Activated naive CD8-positive, alpha-beta T cell treated with anti-CD3 and anti-CD28 coated beads, Interleukin-2, amount 50 U/mL, for 24 hours (primary cell): ENCODE data around the gene FCN3.
A peak's percentile ranks its signal among the peaks of the same experiment; 100 is the strongest.
"Not testable (repeated sequence)": the region's sequence is repeated elsewhere in the genome, so short reads cannot be mapped to it uniquely, and the experiment has no call there.

Experiments
- ATAC-seq: fragments of 150-1000 bp; cut with Tn5 transposase; one replicate; pipeline ENCODE4 v1.10.0; 2021
- DNase-seq: peaks from one replicate; pipeline ENCODE4 v3.0.0; 2021
- H3K27ac Mint-ChIP-seq: one replicate; pipeline ENCODE4 v1.8.0; 2021; ENCODE audit warnings: mild to moderate bottlenecking, mixed read lengths
- H3K27me3 Mint-ChIP-seq: one replicate; pipeline ENCODE4 v1.8.0; 2021; ENCODE audit warnings: mixed read lengths
- H3K36me3 Mint-ChIP-seq: one replicate; pipeline ENCODE4 v1.8.0; 2021; ENCODE audit warnings: low read depth, mixed read lengths
- H3K4me1 Mint-ChIP-seq: one replicate; pipeline ENCODE4 v1.8.0; 2021; ENCODE audit warnings: mixed read lengths
- H3K4me3 Mint-ChIP-seq: one replicate; pipeline ENCODE4 v1.8.0; 2021; ENCODE audit warnings: mild to moderate bottlenecking, moderate library complexity, mixed read lengths
- H3K9me3 Mint-ChIP-seq: one replicate; pipeline ENCODE4 v1.8.0; 2021; ENCODE audit warnings: mixed read lengths

FCN3 gene

DNA sequence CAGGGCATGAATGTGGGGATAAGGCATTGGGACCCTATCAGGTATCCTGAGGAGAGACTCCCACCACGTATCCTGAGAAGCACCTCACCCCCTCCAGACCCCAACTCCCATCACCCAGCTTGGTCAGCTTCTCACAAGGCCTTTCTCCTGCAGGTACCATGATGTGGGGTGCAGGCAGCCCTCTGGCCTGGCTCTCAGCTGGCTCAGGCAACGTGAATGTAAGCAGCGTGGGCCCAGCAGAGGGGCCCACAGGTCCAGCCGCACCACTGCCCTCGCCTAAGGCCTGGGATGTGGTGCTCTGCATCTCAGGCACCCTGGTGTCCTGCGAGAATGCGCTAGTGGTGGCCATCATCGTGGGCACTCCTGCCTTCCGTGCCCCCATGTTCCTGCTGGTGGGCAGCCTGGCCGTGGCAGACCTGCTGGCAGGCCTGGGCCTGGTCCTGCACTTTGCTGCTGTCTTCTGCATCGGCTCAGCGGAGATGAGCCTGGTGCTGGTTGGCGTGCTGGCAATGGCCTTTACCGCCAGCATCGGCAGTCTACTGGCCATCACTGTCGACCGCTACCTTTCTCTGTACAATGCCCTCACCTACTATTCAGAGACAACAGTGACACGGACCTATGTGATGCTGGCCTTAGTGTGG is 19.1 kb upstream of the FCN3 start:
- ATAC-seq, result no peak
- H3K27ac Mint-ChIP-seq, result no peak overlapping the region

DNA sequence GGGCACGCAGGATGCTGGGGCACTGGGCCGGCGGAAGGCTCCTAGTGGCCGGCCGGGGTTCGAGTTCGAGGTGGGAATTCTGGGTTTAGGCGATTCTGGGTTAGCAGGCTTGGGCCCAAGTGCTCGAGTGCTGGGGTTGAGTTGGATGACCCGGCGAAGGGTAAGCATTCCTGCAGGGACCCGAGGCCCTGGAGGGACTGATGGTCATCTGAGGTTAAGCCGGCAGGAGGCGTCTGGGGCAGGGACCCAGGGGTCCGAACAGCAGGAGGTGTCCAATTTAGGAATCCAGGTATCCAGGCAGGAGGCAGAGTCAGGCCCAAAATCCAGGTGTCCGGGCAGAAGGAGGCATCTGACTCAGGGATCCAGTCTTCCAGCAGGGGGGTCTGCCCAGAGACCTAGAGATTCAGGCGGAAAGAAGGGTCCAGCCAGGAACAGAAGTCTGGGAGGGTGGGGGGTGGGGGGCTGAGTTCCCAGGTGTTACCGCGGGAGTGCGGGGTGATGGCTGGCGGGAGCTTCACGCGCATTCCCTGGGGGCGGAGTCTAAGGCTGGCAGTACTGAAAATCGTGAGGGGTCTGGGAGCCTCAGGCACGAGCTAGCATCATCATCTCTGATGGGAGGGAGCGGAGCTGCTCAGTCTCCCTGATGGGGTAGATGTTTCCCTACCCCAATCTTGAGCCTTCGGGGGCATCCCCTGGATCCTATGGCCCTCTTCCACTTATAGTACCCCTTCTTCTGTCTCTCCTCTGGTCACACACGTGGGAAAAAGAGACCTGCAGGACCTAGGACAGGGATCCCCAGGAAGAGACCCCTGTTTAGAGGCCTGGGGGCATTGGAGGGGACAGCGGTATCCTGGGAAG is 18.4 kb upstream of the FCN3 start:
- Mint-ChIP-seq H3K27me3 (no peaks in the 10 kb centered on the region), H3K36me3 (no peaks in the 10 kb centered on the region), H3K4me1 (peaks cover 11% of the 10 kb centered on the region), H3K27ac (peak overlapping the region; percentile 70), H3K4me3 (peak overlapping the region; percentile 81), H3K9me3 (no peaks in the 10 kb centered on the region)
- peak; percentile 25 for DNase-seq
- ATAC-seq, result no peak

More for the DNA sequence above, 19.1 kb upstream of the FCN3 start:
- peaks cover 11% of the 10 kb centered on the region for H3K4me1 Mint-ChIP-seq
- DNase-seq, result no peak
- H3K9me3 Mint-ChIP-seq, result no peaks in the 10 kb centered on the region
- no peaks in the 10 kb centered on the region for H3K27me3 Mint-ChIP-seq
- peak overlapping the region; percentile 81 for H3K4me3 Mint-ChIP-seq
- no peaks in the 10 kb centered on the region for H3K36me3 Mint-ChIP-seq

DNA sequence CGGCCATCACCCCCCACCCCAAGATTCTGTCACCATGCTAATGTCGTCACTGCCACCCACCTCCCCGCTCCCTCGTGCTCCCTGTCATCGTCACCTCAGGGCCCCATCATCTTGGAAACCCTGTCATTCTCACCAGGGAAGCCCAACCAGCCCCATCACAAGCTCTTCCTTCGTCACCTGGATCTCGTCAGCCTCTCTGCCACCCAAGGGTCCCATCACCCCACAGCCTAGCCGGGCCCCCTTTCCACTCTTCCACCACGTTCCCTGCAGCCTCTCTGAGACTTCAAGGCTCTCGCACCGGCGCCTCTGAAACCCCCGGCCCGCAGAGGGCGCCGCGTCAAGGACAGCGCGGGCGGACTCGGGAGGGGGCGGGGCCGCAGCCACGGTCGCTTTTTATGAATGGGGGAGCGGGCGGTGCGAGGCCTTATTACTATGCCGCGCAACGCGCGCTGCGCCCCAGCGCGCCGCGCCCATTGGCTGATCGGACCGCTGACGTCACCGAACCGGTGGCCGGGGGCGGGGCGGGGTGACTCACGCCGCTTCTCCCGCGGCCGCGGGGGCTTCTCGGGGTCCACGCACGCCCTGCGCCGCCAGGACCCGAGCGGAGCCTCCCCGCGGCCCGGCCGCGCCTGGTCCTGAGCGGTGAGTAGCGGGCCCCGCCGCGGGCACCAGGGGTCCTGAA is 17.6 kb upstream of the FCN3 start, which contains the start of gene GPR3:
TSS of gene GPR3 (plus strand) at position 527 of the 682 bp plus-strand sequence. CDS start 1,177 bp downstream, outside the sequence.
- H3K4me1 Mint-ChIP-seq, result peaks cover 11% of the 10 kb centered on the region
- peak within 1 kb of the TSS; percentile 81 for H3K4me3 Mint-ChIP-seq
- peak; percentile 95 for DNase-seq
- H3K27me3 Mint-ChIP-seq, result no peaks in the 10 kb centered on the region
- peak within 1 kb of the TSS; percentile 88 for H3K27ac Mint-ChIP-seq
- H3K36me3 Mint-ChIP-seq, result no peaks in the 10 kb centered on the region
- H3K9me3 Mint-ChIP-seq, result no peaks in the 10 kb centered on the region
- ATAC-seq, result peak; percentile 92

DNA sequence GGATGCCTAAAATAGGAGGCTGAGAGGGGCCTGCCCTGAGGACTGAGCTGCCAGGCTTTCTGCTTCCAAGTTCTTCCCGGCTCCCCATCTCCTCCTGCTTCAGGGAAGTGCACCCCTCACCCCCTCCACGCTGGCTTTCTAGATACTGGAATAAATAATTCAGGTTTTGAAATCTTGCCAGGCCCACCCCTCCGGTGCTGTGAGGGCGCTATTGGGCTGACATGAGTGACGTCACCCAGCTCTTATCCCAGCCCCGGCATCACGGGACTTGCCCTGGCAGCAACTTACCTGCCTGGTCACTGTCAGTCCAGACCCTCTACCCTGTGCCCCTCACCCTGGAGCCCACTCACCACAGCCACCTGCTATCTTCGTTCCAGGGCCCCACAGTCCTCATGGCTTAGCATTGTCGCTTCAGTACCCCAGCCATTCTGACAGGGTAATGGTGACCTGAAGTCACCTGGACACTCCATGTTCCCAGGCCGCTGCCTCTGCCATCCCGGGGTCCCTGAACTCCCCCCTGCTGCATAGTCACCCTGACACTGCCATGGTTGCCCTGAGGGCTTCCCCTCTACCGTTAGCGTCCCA is 17.0 kb upstream of the FCN3 start:
- no peak for ATAC-seq
- peak; percentile 33 for DNase-seq
- Mint-ChIP-seq H3K4me1 (peaks cover 11% of the 10 kb centered on the region), H3K9me3 (no peaks in the 10 kb centered on the region), H3K27me3 (no peaks in the 10 kb centered on the region), H3K36me3 (no peaks in the 10 kb centered on the region), H3K4me3 (peak overlapping the region; percentile 81), H3K27ac (peak overlapping the region; percentile 88)

DNA sequence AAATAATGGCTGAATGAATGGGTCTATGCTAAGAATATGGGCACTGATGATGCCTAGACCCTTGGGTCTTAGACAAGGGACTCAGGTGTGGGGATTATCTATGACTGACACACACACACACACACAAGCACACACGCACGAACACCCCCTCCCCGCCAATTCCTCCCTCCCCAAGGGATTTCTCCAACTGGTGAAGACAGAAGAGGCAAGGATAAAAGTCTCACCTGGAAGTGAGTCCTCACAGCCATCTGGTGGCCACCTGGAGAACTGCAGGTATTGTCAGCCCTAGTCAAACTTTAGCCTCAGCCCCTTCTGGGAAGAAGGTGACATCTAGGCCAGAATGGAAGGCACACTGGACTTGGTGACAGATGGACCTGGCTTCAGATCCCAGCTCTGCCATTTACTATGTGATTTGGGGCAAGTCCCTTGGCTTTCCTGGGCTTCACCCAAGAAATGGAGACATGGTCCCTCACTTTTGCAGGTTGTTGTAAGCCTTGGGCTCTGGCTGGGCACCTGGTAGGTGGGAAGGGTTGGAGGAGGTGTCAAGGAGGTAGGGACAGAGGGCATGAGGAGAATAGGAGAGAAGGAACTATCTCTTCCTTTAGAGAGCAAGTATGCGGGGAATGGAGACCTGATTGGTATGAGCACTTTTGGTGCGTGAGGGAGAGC is 13.8 kb upstream of the FCN3 start:
- Mint-ChIP-seq H3K27me3 (no peaks in the 10 kb centered on the region), H3K9me3 (no peaks in the 10 kb centered on the region), H3K4me3 (no peak overlapping the region), H3K4me1 (peaks cover 9% of the 10 kb centered on the region), H3K27ac (peak overlapping the region; percentile 52), H3K36me3 (no peaks in the 10 kb centered on the region)
- ATAC-seq (no peak), DNase-seq (peak; percentile 81)

DNA sequence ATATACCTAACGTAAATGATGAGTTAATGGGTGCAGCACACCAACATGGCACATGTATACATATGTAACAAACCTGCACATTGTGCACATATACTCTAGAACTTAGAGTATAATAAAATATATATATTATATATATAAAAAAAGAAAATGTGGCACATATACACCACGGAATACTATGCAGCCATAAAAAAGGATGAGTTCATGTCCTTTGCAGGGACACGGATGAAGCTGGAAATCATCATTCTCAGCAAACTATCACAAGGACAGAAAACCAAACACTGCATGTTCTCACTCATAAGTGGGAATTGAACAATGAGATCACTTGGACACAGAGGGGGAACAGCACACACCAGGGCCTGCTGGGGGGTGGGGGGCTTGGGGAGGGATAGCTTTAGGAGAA is 10.2 kb upstream of the FCN3 start:
- H3K36me3 Mint-ChIP-seq, H3K27me3 Mint-ChIP-seq, DNase-seq, H3K4me1 Mint-ChIP-seq, ATAC-seq, H3K4me3 Mint-ChIP-seq, H3K9me3 Mint-ChIP-seq, H3K27ac Mint-ChIP-seq: not testable (repeated sequence)

DNA sequence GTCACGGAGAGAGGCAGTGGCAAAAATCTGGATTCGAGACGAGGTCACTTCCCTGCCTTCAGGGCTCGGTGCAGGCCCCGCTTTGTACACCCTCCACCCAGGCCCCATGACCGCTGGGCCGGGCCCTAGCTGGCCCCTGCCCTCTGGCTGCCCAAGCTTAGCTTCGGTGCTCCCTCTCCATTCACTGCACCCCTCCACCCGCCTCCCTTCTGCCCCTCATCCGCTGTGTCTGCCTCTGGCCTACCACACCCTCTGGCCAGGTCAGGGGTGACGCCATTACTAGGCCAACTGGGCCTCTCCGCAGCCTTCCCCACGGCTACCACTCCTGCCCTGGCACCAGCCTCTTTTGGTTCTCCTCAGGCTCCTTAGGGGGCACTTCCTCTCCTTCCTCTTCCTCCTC is 9.0 kb upstream of the FCN3 start:
- no peaks in the 10 kb centered on the region for H3K9me3 Mint-ChIP-seq
- H3K4me1 Mint-ChIP-seq, result peaks cover 2% of the 10 kb centered on the region

DNA sequence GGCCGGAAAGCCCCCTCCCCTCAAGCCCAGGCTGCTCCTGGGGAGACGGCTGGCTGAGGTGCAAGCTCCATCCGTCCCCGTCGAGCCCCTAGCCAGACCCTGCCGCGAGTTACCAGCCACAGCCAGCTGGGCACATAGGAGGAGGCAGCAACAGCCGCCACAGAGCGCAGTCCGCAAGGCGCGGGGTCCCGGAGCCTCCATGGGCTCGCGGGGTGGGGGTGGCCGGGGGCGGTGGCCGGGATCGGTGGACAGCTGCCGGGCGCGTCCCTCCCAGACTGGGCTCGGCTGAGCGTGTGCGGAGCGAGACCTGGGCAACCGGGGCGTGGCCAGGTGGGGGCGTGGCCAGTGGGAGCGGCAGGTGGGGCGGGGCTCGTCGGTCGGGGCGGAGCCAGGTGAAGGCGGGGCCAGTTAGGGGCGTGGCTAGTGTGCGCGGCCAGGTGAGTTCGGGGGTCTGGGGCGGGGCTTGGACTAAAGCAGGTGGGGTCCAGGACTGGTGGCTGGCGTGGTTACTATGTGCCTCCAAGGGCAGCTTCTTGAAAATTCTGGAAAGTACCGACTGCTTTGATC is 8.5 kb upstream of the FCN3 start, which contains the start of gene CD164L2:
TSS of gene CD164L2 (minus strand) at position 295 of the 567 bp plus-strand sequence. CDS start at position 201, 94 bp downstream.
- Mint-ChIP-seq H3K36me3 (no peaks in the 10 kb centered on the region), H3K27me3 (no peaks in the 10 kb centered on the region), H3K4me1 (peaks cover 2% of the 10 kb centered on the region), H3K9me3 (no peaks in the 10 kb centered on the region), H3K4me3 (no peak within 1 kb of the TSS), H3K27ac (no peak within 1 kb of the TSS)
- ATAC-seq (no peak), DNase-seq (peak; percentile 64)

More for the DNA sequence above, 9.0 kb upstream of the FCN3 start:
- DNase-seq, result no peak
- Mint-ChIP-seq H3K27me3 (no peaks in the 10 kb centered on the region), H3K27ac (no peak overlapping the region), H3K36me3 (no peaks in the 10 kb centered on the region), H3K4me3 (no peak overlapping the region)
- no peak for ATAC-seq

DNA sequence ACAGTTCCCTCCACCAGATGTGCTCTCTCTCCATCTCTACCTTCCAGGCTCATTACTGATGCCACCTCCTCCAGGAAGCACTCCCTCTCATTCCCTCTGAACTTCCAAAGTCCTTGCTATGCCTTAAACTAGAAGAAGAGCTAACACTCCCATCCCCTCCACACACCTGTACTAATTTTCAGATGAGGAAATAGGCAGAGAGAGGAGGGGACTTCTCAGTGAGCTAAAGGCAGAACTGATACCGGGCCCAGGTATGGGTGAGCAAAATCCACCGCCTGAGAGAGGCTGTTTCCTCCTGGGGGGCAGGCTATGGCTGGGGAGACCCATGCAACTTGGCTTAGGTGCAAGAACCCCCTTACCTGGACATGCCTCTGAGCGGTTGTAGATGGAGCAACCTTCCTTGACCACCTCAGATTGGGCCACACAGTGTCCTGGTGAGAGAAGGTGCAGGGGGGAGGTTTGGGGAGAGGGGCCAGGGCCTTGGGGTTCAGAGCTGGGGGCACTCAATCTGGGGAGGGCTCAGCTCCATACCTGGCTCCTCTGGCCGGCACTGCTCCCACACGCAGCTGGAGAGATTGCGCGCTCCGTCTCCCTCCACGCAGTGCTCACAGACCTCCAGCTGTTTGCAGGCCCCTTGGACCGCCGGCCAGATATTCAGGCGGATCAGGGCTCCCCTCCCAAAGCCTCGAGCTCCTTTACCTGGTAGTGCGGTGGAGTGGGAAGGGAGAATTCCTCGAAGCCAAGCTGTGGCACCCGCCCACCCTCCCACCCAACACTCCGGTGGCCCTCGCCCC is 7.5 kb upstream of the FCN3 start:
- Mint-ChIP-seq H3K9me3 (no peaks in the 10 kb centered on the region), H3K27me3 (no peaks in the 10 kb centered on the region), H3K4me3 (no peak overlapping the region), H3K27ac (no peak overlapping the region), H3K4me1 (peaks cover 2% of the 10 kb centered on the region), H3K36me3 (no peaks in the 10 kb centered on the region)
- DNase-seq (no peak), ATAC-seq (no peak)

DNA sequence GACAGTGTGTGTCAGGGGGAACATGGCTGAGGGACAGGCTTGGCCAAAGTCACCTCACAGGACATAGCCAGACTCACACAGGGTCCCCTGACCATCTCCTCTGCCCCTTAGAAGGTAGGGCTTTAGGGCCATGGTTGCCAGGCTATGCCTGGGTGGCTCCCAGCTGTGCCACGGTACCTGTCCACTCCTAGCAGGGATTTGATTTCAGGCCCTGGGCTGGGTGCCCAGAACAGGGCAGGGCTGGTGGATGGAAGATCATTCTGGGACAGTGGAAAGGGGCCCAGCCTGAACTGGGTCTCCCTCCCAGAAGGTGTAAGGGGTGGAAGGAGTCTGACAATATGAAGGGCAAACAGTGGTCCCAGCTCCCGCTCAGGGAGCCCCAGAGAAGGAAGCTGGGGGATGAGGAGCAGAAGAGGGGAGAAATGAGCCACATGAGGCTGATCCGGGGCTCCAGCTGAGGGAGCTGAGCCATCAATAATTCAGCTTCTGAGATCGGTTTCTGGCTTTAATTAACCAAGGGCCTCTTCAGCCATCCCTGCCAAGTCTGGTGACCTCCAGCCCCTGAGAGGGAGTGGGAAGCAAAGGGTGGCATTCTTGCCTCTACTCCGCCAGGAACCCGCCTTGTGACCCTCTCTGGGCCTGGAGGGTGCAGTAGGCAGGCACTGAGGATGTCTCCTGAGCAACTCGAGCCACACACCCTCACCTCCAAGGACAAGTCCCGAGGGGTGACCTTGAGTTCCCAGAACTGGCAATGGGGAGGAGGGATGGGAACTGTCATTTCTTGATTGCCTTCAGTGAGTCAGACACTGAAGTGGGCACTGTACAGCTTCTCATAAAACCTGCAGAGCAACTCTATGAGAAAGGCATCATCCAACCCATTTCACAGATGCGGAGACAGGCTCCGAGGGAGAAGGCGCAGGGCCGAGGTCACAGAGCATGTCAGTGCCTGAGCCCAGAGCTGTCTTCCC is 6.4 kb upstream of the FCN3 start:
- H3K4me3 Mint-ChIP-seq, result no peak overlapping the region
- no peaks in the 10 kb centered on the region for H3K9me3 Mint-ChIP-seq
- H3K4me1 Mint-ChIP-seq, result peaks cover 2% of the 10 kb centered on the region
- no peaks in the 10 kb centered on the region for H3K27me3 Mint-ChIP-seq
- DNase-seq, result no peak
- H3K27ac Mint-ChIP-seq, result no peak overlapping the region
- ATAC-seq, result peak; percentile 11
- H3K36me3 Mint-ChIP-seq, result no peaks in the 10 kb centered on the region

DNA sequence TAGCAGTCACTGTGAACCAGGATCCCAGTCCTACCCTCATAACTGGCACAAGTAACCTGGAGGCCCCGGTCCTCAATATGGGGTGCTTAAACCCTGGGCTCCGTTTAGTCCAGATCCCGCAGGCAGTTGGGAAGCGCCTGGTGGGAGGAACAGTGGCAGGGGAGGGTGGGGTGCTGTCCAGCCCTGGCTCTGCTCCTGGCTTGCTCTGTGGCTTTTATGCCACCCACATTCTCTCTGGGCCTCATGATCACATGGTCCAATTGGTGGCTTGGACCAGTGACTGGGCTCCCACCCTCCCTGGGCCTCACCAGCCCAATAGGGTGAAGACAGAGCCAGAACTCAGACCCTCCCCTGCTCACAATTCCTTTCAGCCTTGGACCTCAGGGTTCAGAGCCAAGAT is 5.6 kb upstream of the FCN3 start:
- DNase-seq, result no peak
- Mint-ChIP-seq H3K27ac (no peak overlapping the region), H3K4me1 (peaks cover 2% of the 10 kb centered on the region), H3K36me3 (no peaks in the 10 kb centered on the region), H3K9me3 (no peaks in the 10 kb centered on the region), H3K27me3 (no peaks in the 10 kb centered on the region), H3K4me3 (no peak overlapping the region)
- ATAC-seq, result no peak

DNA sequence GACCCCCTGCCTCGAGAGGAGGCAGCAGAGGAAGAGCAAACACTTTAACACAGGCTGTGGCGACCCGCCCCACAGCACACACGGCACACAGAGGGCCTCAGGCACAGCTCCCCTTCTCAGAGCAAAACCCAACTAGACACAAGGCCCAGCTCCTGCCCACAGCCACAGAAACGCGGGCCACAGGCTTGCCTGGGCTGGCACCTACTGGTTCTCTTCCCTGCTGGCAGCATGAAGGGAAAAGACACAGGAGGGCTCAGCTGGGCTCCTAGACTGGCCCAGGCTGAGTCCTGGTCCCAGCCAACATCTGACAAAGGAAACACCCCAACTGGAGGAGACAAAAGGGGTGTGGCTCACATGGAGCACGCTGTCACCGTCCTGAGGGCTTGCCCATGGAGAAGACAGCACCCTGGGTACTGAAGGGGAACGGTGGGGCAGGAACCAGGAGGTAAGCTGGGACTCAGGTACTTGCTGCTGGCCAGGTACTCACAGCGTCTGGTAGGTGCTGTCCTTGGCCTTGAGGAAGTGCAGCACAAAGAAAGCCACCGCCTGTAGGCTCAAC is 5.0 kb upstream of the FCN3 start:
- DNase-seq (no peak), ATAC-seq (no peak)
- no peak overlapping the region for H3K4me3 Mint-ChIP-seq
- no peaks in the 10 kb centered on the region for H3K27me3 Mint-ChIP-seq
- no peaks in the 10 kb centered on the region for H3K9me3 Mint-ChIP-seq
- H3K4me1 Mint-ChIP-seq, result peaks cover 2% of the 10 kb centered on the region
- no peak overlapping the region for H3K27ac Mint-ChIP-seq
- no peaks in the 10 kb centered on the region for H3K36me3 Mint-ChIP-seq
